Gastrocnemius medialis (tissue), 4 donors: Measurements from ENCODE around the gene MEIS2.

ENCODE experiments used
- CTCF ChIP-seq, 5 experiments: fragments of 450-650 bp in 3 of 5; fragments of 200-600 bp in 2 of 5; sonication (generic) in 2 of 5; IDR thresholded peaks in 4 of 5; conservative IDR thresholded peaks in 1 of 5; 1 replicate in 4 of 5; 2 replicates in 1 of 5; pipeline ENCODE4 v1.5.1; 2016 to 2019; ENCODE audit warnings: antibody characterized with exemption in 5 of 5, mild to moderate bottlenecking in 3 of 5, moderate library complexity in 3 of 5
- POLR2A ChIP-seq, 2 donors: fragments of 450-650 bp; IDR thresholded peaks; one replicate each; pipeline ENCODE4 v1.6.1; 2017; ENCODE audit warnings: antibody characterized with exemption in 2 of 2, mild to moderate bottlenecking in 2 of 2, moderate library complexity in 2 of 2

GRCh38 chr15:37028625-37029296 is 71.6 kb downstream of the MEIS2 start:
- TF ChIP-seq CTCF (IDR thresholded peaks at IDR 0.05 in 4 of 5, conservative IDR thresholded peaks at IDR 0.05 in 1 of 5) (no peak), POLR2A (IDR thresholded peaks at IDR 0.05) (no peak)
